ENCODE results near the gene FGD2. TPM values are rescaled to one million over a fixed set of nuclear protein-coding genes. Genes with fewer than 3 reads are reported as not detected.

Gene FGD2
- total and polyA plus RNA-seq, 2 donors (not counting 3 experiments of a cell fraction or from before 2014, with no cell fraction given) = not detected

GRCh38 chr6:37022135-37022863 is 16.8 kb downstream of the FGD2 start:
- Histone ChIP-seq H3K9me3 (replicated peaks; ENCODE audit: control insufficient read depth, insufficient read depth, low read length) (no peaks in the 10 kb centered on the region), H3K9me1 (replicated peaks; ENCODE audit: control insufficient read depth, extremely low read depth, insufficient read depth, low read length) (no peaks in the 10 kb centered on the region), H3K9ac (replicated peaks; ENCODE audit: extremely low read depth, insufficient read depth, low read length) (no peak overlapping the region), H2AFZ (ENCODE audit: low read depth, low read length) (no peak overlapping the region), H3K27me3 (ENCODE audit: control insufficient read depth in 2 of 2, insufficient read depth in 2 of 2, low read length in 2 of 2) (no peaks in the 10 kb centered on the region), H3K4me1 (ENCODE audit: control insufficient read depth, extremely low read depth, insufficient read depth, low read length) (peaks cover 10% of the 10 kb centered on the region), H3K4me3 (replicated peaks in 1 of 3; ENCODE audit: insufficient read depth in 1 of 3, low read depth in 1 of 3, low read length in 3 of 3) (no peak overlapping the region), H3K27ac (ENCODE audit: insufficient read depth, low read depth, low read length) (no peak overlapping the region), H4K20me1 (replicated peaks; ENCODE audit: control insufficient read depth, extremely low read depth, insufficient read depth, low read length) (no peaks in the 10 kb centered on the region), H3K36me3 (ENCODE audit: control insufficient read depth in 2 of 2, extremely low read depth in 1 of 2, insufficient read depth in 2 of 2, low read length in 2 of 2) (no peaks in the 10 kb centered on the region), H3K79me2 (ENCODE audit: control insufficient read depth, insufficient read depth, low read length) (no peaks in the 10 kb centered on the region), H3K4me2 (ENCODE audit: insufficient read depth, low read length) (no peak overlapping the region)
- POLR2A ChIA-PET = no interaction called here
- BruUV-seq (replicated peaks) = no TSS peak
- FAIRE-seq (no peak), DNase-seq (ENCODE audit: low read depth, low spot score) (no peak)
- dilution Hi-C loops (cut with MboI; ENCODE audit: extremely low pct_ligation_motif_present, low sequenced_read_pairs) = no loop called here
- TF ChIP-seq MAX (IDR thresholded peaks at IDR 0.05; ENCODE audit: insufficient read depth, insufficient read length) = no peak
- TF ChIP-seq JUN (IDR thresholded peaks at IDR 0.05; ENCODE audit: borderline replicate concordance, insufficient read depth, insufficient read length, low read depth) = no peak
- TF ChIP-seq GATA2 (IDR thresholded peaks at IDR 0.05; ENCODE audit: insufficient read depth, insufficient read length, low read depth, low read length) = peak; percentile 8
- TF ChIP-seq MYC (IDR thresholded peaks at IDR 0.05; ENCODE audit: low read depth, low read length) = no peak
- intact Hi-C loops (cut with micrococcal nuclease) = loop anchor here (10.0 kb wide), 1 partner anchor 293 kb away; no protein-coding TSS in a partner anchor
- CTCF ChIA-PET = interaction anchor here (0.7 to 10.6 kb wide), 17 partner anchors 6 to 293 kb away, joined by 3 to 330 read pairs (median 4); partner anchors contain the start of genes C6orf89 and PIM1

- H3K4me1 ChIP-seq (ENCODE audit: control insufficient read depth, extremely low read depth, insufficient read depth, low read length) = peaks cover 10% of the 10 kb centered on the region
- H3K4me3 ChIP-seq (replicated peaks in 1 of 3; ENCODE audit: insufficient read depth in 1 of 3, low read depth in 1 of 3, low read length in 3 of 3) = no peak overlapping the region
- no peaks in the 10 kb centered on the region for H4K20me1 ChIP-seq (replicated peaks; ENCODE audit: control insufficient read depth, extremely low read depth, insufficient read depth, low read length)
- no peak overlapping the region for H2AFZ ChIP-seq (ENCODE audit: low read depth, low read length)
- no TSS peak for BruUV-seq (replicated peaks)
- DNase-seq (ENCODE audit: low read depth, low spot score) (no peak), FAIRE-seq (no peak)
- no peaks in the 10 kb centered on the region for H3K79me2 ChIP-seq (ENCODE audit: control insufficient read depth, insufficient read depth, low read length)
- no peaks in the 10 kb centered on the region for H3K27me3 ChIP-seq (ENCODE audit: control insufficient read depth in 2 of 2, insufficient read depth in 2 of 2, low read length in 2 of 2)
- H3K27ac ChIP-seq (ENCODE audit: insufficient read depth, low read depth, low read length) = no peak overlapping the region
- no peak overlapping the region for H3K4me2 ChIP-seq (ENCODE audit: insufficient read depth, low read length)
- ChIA-PET POLR2A (no interaction called here), CTCF (interaction anchor here (0.9 to 10.6 kb wide), 3 partner anchors 27 to 184 kb away, joined by 3 to 330 read pairs (median 120); partner anchors contain the start of gene PIM1)
- no peaks in the 10 kb centered on the region for H3K36me3 ChIP-seq (ENCODE audit: control insufficient read depth in 2 of 2, extremely low read depth in 1 of 2, insufficient read depth in 2 of 2, low read length in 2 of 2)
- H3K9ac ChIP-seq (replicated peaks; ENCODE audit: extremely low read depth, insufficient read depth, low read length) = no peak overlapping the region
- no peaks in the 10 kb centered on the region for H3K9me3 ChIP-seq (replicated peaks; ENCODE audit: control insufficient read depth, insufficient read depth, low read length)
- dilution Hi-C loops (cut with MboI; ENCODE audit: extremely low pct_ligation_motif_present, low sequenced_read_pairs) (no loop called here), intact Hi-C loops (cut with micrococcal nuclease) (loop anchor here (10.0 kb wide), 1 partner anchor 290 kb away; no protein-coding TSS in a partner anchor)
- TF ChIP-seq MYC (IDR thresholded peaks at IDR 0.05; ENCODE audit: low read depth, low read length) = no peak
- TF ChIP-seq POLR2A (IDR thresholded peaks at IDR 0.05; ENCODE audit: low read depth, low read length) = no peak
- TF ChIP-seq CTCF (IDR thresholded peaks at IDR 0.05; ENCODE audit: extremely low read depth in 1 of 2, insufficient read depth in 1 of 2, low read depth in 1 of 2, low read length in 2 of 2) = no peak
- no peak for TF ChIP-seq GATA2 (IDR thresholded peaks at IDR 0.05; ENCODE audit: insufficient read depth, insufficient read length, low read depth, low read length)
- no peak for TF ChIP-seq JUN (IDR thresholded peaks at IDR 0.05; ENCODE audit: borderline replicate concordance, insufficient read depth, insufficient read length, low read depth)
- TF ChIP-seq MAX (IDR thresholded peaks at IDR 0.05; ENCODE audit: insufficient read depth, insufficient read length) = no peak
- no peak for TF ChIP-seq FOS (IDR thresholded peaks at IDR 0.05; ENCODE audit: borderline replicate concordance, insufficient read depth, low read length)
- TF ChIP-seq EZH2 (IDR thresholded peaks at IDR 0.05; ENCODE audit: borderline replicate concordance, low read depth, low read length, severe bottlenecking) = no peak
- no peak for TF ChIP-seq POLR2AphosphoS5 (IDR thresholded peaks at IDR 0.05; ENCODE audit: insufficient read depth, low read depth, low read length)
- no peaks in the 10 kb centered on the region for H3K9me1 ChIP-seq (replicated peaks; ENCODE audit: control insufficient read depth, extremely low read depth, insufficient read depth, low read length)
These were observed 19.3 kb downstream of the FGD2 start for GRCh38 chr6:37024656-37025337.

Measured in endothelial cell of umbilical vein (primary cell).